C4-2B (cell line): ENCODE data around the gene GRK3.

Source experiments
- CTCF ChIP-seq: fragments of 450-650 bp; conservative IDR thresholded peaks from 2 replicates; pipeline ENCODE4 v1.5.1; 2017; ENCODE audit warnings: mild to moderate bottlenecking
- ZFX ChIP-seq: fragments of 450-650 bp; IDR thresholded peaks from 2 replicates; pipeline ENCODE4 v1.6.1; 2017

GRCh38 chr22:25554689-25555088, 9.8 kb upstream of the GRK3 start:
- TF ChIP-seq CTCF: no peak
- TF ChIP-seq ZFX: no peak
